Stimulated activated CD4-positive, alpha-beta T cell treated with anti-CD3 and anti-CD28 coated beads, Interleukin-12 subunit alpha, Interleukin-12 subunit beta, amount 100 ng/mL, for 48 hours (primary cell): ENCODE measurements around the gene CPPED1.

ENCODE experiments used
- DNase-seq, 3 donors: peaks; one replicate each; pipeline ENCODE4 v3.0.0-alpha.2; 2020; ENCODE audit warnings: low read depth in 2 of 3, low spot score in 1 of 3

The CPPED1 gene

DNA sequence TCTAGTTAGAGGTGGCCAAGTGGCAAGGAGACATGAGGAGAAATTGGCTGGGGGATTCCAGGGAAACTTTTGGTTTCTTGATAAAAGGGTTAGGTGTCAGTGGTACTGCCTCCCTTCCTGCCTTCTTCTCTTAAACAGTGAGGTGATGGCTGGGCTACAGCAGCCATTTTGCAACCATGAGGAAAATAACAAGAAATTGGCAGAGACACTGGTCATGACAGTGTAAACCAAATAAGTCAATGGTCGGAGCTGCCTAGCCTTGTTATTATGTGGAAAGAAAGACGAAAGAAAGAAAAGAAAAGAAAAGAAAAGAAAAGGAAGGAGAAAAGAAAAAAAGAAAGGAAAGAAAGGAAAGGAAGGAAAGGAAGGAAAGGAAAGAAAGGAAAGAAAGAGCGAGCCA is 63.9 kb downstream of the CPPED1 start:
- DNase-seq, result no peak

DNA sequence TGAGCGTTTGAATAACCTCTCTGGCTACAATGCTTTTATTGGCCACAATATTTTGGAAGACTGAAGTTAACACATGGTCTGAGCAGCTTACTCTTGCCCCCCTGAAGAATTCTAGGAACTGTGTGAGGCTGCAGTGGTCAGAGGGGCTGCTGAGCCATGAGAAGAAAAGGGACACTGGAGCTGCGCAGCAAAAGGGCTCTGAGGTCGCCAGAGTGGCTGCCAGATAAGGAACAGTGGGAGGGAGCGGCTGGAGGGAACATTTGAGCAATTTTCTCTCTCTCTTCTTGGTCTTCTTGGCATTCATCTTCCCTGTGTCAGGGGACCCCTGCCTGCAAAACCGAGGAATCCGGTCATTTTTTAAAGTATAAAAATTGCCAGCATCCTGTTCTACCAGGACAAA is 66.1 kb downstream of the CPPED1 start:
- no peak for DNase-seq

GRCh38 chr16:12735805-12736204 is 67.9 kb downstream of the CPPED1 start:
- DNase-seq, result no peak

DNA sequence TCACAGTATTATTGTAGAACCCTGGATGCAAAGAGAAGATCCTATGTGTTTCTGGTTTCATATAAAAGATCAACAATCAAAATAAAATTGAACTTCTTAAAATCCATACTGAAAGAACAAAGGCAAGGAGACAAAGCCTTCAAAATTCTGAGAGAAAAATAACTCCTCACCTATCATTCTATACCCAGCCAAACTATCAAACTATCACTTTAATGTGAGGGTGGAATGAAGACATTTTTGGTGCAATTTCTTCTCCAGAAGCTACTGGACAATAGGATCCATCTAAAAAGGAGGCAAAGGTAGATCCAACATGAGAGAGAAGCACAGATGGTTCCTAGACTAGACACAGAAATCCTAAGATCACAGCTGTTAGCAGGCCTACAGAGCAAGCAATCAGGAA is 71.1 kb downstream of the CPPED1 start:
- no peak for DNase-seq

- DNase-seq, result no peak
These were observed 74.2 kb downstream of the CPPED1 start for GRCh38 chr16:12729448-12729847.

- DNase-seq, result no peak
These were observed 75.2 kb downstream of the CPPED1 start for GRCh38 chr16:12728469-12728868.

GRCh38 chr16:12724226-12724625 is 79.5 kb downstream of the CPPED1 start:
- DNase-seq, result no peak

DNA sequence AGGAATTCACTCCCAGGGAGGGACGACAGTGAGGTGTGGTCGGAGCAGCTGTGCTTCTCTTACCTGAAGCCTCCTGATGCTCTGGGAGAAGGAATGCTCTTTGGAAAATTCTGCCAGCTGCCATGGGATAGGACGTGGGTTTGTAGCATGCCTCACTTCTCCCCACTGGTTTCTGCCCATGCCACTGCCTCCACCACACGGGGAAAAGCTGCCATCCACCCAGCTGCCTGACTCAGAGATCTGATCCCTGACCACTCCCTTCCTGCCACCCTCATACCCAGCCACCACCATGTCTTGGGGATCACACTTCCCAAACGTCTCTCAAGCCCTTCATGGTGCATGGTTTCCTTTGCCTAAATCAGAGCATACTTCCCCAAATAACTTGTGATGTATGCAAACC is 80.0 kb downstream of the CPPED1 start:
- no peak for DNase-seq

DNA sequence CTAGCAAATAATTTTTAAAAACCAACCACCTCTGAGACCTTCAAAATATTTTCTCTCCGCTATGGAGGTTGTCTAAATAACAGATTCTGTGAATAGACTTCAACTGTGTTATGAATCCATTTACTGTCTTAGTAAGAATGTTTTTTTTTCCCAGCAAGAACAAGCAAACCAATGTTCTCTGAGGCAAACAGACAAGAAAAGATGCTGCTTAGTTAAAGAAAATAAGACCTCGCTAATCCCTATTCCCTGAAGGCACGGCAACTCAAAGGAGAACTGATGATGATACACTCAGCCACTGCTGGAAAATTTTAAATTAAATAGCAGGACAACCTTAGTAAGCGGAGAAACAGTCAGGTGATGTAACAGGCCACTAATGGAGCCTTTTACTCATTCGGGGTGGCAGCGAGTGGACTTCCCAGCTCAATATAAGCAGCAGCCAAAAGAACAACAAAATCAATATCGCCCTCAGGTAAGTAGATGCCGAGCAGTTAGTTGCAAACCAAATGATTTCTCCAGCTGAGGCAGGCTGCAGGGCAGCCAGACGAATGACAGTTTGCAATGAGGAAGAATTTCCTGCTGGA is 81.8 kb downstream of the CPPED1 start:
- no peak for DNase-seq

DNA sequence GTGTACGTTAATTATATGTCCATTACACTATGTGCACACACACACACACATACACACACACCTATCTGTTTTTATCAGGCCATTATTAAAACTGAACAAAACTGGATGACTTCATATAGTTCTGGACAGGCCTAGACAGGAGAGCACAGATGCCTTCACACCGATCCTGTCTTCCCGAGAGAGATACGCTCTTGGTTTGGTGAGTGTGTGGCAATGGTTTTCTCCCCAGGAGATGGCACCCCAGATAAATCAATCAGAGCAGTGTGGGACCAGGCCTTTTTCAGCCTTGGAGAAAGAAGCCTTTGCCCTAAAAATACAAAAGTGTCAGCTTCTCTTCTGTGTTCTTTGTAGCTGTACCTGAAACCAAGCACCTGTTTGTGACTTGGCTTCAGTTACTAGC is 83.7 kb downstream of the CPPED1 start:
- no peak for DNase-seq

DNA sequence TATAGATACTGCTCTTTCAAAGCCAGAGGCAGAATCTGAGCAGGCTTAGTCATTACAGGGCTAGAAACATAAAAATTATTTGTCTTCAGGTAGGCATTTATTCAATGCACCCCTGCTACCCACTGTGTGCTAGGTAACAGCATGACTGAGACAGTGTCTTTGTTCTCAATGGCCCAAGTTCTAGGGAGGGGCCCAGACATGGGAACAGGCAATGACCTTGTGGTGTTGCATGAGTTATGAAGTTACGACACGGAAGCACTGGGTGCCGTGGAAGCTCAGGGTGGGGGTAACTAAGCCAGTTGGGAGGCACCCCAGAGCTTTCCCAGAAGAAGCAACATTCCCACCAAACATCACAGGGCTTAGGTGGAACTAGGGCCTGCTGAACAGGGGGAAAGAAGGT is 87.0 kb downstream of the CPPED1 start:
- DNase-seq, result no peak

- DNase-seq, result no peak
These were observed 93.9 kb downstream of the CPPED1 start for GRCh38 chr16:12709807-12710206.

GRCh38 chr16:12708266-12708665 is 95.4 kb downstream of the CPPED1 start:
- DNase-seq, result no peak

GRCh38 chr16:12706628-12707027 is 97.1 kb downstream of the CPPED1 start:
- no peak for DNase-seq

DNA sequence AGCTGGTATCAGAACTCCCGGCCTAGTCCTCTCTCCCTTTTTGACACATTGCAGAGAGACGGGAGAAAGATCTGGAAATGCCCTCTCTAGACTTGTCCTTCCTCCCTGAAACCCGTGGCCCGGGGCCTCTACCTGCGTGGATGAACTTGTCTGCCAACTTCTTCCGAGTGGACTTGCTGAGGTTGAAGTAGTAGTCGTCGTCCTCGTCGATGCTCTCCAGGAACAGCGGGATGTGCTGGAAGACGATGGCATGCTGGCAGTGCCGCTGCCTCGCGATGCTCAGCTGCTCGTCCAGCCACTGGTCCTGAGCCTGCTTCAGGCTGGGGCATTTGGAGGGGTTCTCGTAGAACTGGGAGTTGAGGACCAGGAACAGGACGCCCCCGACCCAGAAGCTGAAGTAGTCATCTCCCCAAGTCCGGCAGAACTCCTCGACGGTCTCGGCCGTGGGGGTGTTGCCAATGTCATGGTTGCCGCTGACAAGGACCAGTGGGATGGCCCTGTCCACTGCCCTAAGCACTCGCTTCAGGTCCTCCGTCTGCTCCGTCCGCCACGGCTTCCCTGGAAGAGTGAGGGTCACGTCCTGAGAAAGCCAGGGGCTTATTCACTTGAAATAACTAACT is 99.1 kb downstream of the CPPED1 start:
- no peak for DNase-seq

- DNase-seq, result no peak
These were observed 99.8 kb downstream of the CPPED1 start for GRCh38 chr16:12703935-12704334.

DNA sequence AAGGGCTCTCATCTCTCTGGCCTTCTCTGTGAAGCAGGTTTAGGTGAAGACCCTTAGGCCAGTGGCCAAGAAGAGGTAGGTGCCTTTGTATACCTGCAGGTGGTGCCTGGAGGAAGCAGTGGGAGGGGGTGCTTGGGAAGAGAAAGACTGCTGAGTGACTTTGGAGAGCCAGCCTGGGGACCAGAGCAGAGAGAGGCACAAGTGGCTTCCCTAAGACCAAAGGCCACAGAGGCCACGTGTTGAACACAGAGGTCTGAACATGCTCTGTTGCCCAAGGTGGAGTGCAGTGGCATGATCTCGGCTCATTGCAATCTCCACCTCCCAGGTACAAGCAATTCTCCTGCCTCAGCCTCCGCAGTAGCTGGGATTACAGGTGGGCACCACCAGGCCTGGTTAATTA is 103.5 kb downstream of the CPPED1 start:
- no peak for DNase-seq

GRCh38 chr16:12699161-12699560 is 104.5 kb downstream of the CPPED1 start:
- DNase-seq, result no peak

DNA sequence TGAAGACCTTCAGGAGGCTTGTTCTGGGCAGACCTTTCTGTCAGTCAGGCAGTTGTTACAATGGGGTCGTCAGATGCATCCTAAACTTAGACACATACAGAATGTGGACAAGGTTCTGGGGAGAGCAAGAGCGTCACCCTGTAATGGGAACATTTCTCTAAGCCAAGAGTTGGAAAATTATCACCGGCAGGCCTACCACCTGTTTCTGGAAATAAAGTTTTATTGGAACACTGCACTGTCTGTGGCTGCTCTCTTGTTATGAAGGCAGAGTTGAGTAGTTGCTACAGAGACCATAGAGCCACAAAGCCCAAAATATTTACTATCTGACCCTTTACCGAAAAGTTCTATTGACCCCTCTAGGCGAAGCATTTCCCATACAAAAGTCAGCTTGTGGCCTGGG is 106.2 kb downstream of the CPPED1 start:
- DNase-seq, result no peak

- DNase-seq, result no peak
These were observed 108.2 kb downstream of the CPPED1 start for GRCh38 chr16:12695454-12695853.

- DNase-seq, result no peak
These were observed 113.7 kb downstream of the CPPED1 start for GRCh38 chr16:12690024-12690423.

DNA sequence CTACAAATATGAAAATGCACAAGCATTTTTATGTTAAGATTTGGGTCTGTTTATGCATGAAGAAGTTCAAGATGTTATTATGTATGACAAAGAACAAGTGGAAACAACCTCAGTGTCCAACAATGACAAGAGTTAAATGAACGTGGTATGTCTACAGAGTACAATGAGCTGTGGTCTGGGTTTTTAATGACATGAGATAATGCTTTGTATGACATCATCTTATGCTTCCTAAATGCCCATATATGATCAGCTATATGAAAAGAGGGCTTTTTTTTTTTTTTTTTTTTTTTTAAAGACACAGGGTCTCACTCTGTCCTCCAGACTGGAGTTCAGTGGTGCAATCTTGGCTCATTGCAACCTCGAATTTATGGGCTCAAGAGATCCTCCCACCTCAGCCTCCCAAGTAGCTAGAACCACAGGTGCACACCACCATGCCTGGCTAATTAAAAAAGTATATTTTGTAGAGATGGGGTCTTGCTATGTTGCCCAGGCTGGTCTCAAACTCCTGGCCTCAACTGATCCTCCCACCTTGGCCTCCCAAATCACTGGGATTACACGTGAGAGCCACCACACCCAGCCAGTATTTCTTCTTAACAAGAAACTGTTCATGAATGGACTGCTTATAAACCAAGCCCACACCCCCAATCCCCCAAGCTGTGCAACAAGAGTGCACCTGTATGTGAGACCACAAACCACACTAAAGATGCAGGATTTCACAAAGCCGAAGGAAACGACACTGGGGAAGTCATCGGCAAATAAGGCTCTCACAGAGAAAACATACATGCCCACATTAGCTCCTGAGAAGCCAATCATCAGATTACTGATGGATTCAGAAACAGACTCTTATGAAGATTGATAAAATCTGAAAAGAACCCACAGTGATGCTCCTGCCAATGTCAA is 114.5 kb downstream of the CPPED1 start:
- no peak for DNase-seq
